ENCODE results near the gene MCC. TPM values are rescaled to one million over a fixed set of nuclear protein-coding genes. Genes with fewer than 3 reads are reported as not detected.

MCC gene
- total RNA-seq, 1 donor from 2014 or later = 2.5 TPM

- H3K27me3 Mint-ChIP-seq (ENCODE audit: insufficient read depth, low read depth) = peaks cover 4% of the 10 kb centered on the region
- H3K4me2 ChIP-seq = no peak overlapping the region
- H3K79me2 ChIP-seq (ENCODE audit: low read depth) = no peaks in the 10 kb centered on the region
- H3K4me3 Mint-ChIP-seq = no peak overlapping the region
- TF ChIP-seq CTCF (IDR thresholded peaks at IDR 0.05) (no peak), EZH2 (IDR thresholded peaks at IDR 0.05) (no peak), EZH2phosphoT487 (IDR thresholded peaks at IDR 0.05) (no peak)
- H3K4me1 Mint-ChIP-seq = peaks cover 4% of the 10 kb centered on the region
- no peaks in the 10 kb centered on the region for H3K4me1 ChIP-seq
- H3K9me3 Mint-ChIP-seq = peaks cover 17% of the 10 kb centered on the region
- H4K20me1 ChIP-seq (ENCODE audit: low read depth) = no peaks in the 10 kb centered on the region
- peaks cover 7% of the 10 kb centered on the region for H3K36me3 Mint-ChIP-seq
- no peaks in the 10 kb centered on the region for H3F3A ChIP-seq (ENCODE audit: low read depth)
- H3K27ac Mint-ChIP-seq = no peak overlapping the region
- no peaks in the 10 kb centered on the region for H3K36me3 ChIP-seq
- H3K9me3 ChIP-seq (ENCODE audit: low read depth) = no peaks in the 10 kb centered on the region
- no peak overlapping the region for H3K9ac ChIP-seq
- no peak overlapping the region for H3K4me3 ChIP-seq
- no peak overlapping the region for H3K27ac ChIP-seq
- no peak for DNase-seq (ENCODE audit: low spot score)
- no peaks in the 10 kb centered on the region for H3K27me3 ChIP-seq
- H2AFZ ChIP-seq (replicated peaks) = no peak overlapping the region
Observed at GRCh38 chr5:113193311-113193978, 294.8 kb downstream of the MCC start.

- H3K36me3 ChIP-seq = no peaks in the 10 kb centered on the region
- H4K20me1 ChIP-seq (ENCODE audit: low read depth) = no peaks in the 10 kb centered on the region
- H3K27ac ChIP-seq = no peak overlapping the region
- peaks cover 17% of the 10 kb centered on the region for H3K9me3 Mint-ChIP-seq
- no peak overlapping the region for H2AFZ ChIP-seq (replicated peaks)
- peaks cover 1% of the 10 kb centered on the region for H3K4me1 Mint-ChIP-seq
- H3K79me2 ChIP-seq (ENCODE audit: low read depth) = no peaks in the 10 kb centered on the region
- H3K27me3 ChIP-seq = no peaks in the 10 kb centered on the region
- peaks cover 7% of the 10 kb centered on the region for H3K36me3 Mint-ChIP-seq
- H3F3A ChIP-seq (ENCODE audit: low read depth) = no peaks in the 10 kb centered on the region
- H3K9me3 ChIP-seq (ENCODE audit: low read depth) = no peaks in the 10 kb centered on the region
- H3K27ac Mint-ChIP-seq = no peak overlapping the region
- H3K9ac ChIP-seq = no peak overlapping the region
- TF ChIP-seq EZH2 (IDR thresholded peaks at IDR 0.05) (no peak), CTCF (IDR thresholded peaks at IDR 0.05) (no peak), EZH2phosphoT487 (IDR thresholded peaks at IDR 0.05) (no peak)
- H3K4me3 ChIP-seq = no peak overlapping the region
- H3K4me2 ChIP-seq = no peak overlapping the region
- DNase-seq (ENCODE audit: low spot score) = no peak
- H3K4me3 Mint-ChIP-seq = no peak overlapping the region
- no peaks in the 10 kb centered on the region for H3K4me1 ChIP-seq
- H3K27me3 Mint-ChIP-seq (ENCODE audit: insufficient read depth, low read depth) = no peaks in the 10 kb centered on the region
Observed at GRCh38 chr5:113192541-113192940, 295.7 kb downstream of the MCC start.

- Mint-ChIP-seq H3K4me3 (no peak overlapping the region), H3K36me3 (peaks cover 7% of the 10 kb centered on the region), H3K27me3 (ENCODE audit: insufficient read depth, low read depth) (no peaks in the 10 kb centered on the region), H3K27ac (no peak overlapping the region), H3K9me3 (peaks cover 17% of the 10 kb centered on the region), H3K4me1 (peaks cover 13% of the 10 kb centered on the region)
- no peaks in the 10 kb centered on the region for H4K20me1 ChIP-seq (ENCODE audit: low read depth)
- H3K79me2 ChIP-seq (ENCODE audit: low read depth) = no peaks in the 10 kb centered on the region
- H3K4me1 ChIP-seq = no peaks in the 10 kb centered on the region
- H3K9ac ChIP-seq = no peak overlapping the region
- TF ChIP-seq CTCF (IDR thresholded peaks at IDR 0.05) = no peak
- TF ChIP-seq EZH2 (IDR thresholded peaks at IDR 0.05) = no peak
- no peak for TF ChIP-seq EZH2phosphoT487 (IDR thresholded peaks at IDR 0.05)
- H2AFZ ChIP-seq (replicated peaks) = no peak overlapping the region
- no peaks in the 10 kb centered on the region for H3F3A ChIP-seq (ENCODE audit: low read depth)
- no peak overlapping the region for H3K27ac ChIP-seq
- H3K9me3 ChIP-seq (ENCODE audit: low read depth) = no peaks in the 10 kb centered on the region
- H3K27me3 ChIP-seq = no peaks in the 10 kb centered on the region
- peak; percentile 34 for DNase-seq (ENCODE audit: low spot score)
- H3K4me2 ChIP-seq = no peak overlapping the region
- no peak overlapping the region for H3K4me3 ChIP-seq
- no peaks in the 10 kb centered on the region for H3K36me3 ChIP-seq
Observed at GRCh38 chr5:113190347-113190746, 297.9 kb downstream of the MCC start.
